ENCODE measurements around the gene BIRC5.
"Not testable (repeated sequence)": the region's sequence is repeated elsewhere in the genome, so short reads cannot be mapped to it uniquely, and the experiment has no call there.

The BIRC5 gene

GRCh38 chr17:78239489-78239931, 25.5 kb downstream of the BIRC5 start:
- no peak for DNase-seq (ENCODE audit: low read depth, low spot score)

- no peak for DNase-seq (ENCODE audit: low read depth, low spot score)
Observed at GRCh38 chr17:78240012-78240655, 26.1 kb downstream of the BIRC5 start.

- DNase-seq (ENCODE audit: low read depth, low spot score), result no peak
Observed at GRCh38 chr17:78240839-78241238, 26.8 kb downstream of the BIRC5 start.

- no peak for DNase-seq (ENCODE audit: low read depth, low spot score)
Observed at GRCh38 chr17:78241277-78242023, 27.4 kb downstream of the BIRC5 start.

- no peak for DNase-seq (ENCODE audit: low read depth, low spot score)
Observed at GRCh38 chr17:78242024-78242742, 28.1 kb downstream of the BIRC5 start.

GRCh38 chr17:78247304-78247703, 33.3 kb downstream of the BIRC5 start:
- DNase-seq (ENCODE audit: low read depth, low spot score), result no peak

GRCh38 chr17:78248051-78248914, 34.2 kb downstream of the BIRC5 start:
- no peak for DNase-seq (ENCODE audit: low read depth, low spot score)

- DNase-seq (ENCODE audit: low read depth, low spot score), result no peak
Observed at GRCh38 chr17:78249074-78249817, 35.2 kb downstream of the BIRC5 start.

GRCh38 chr17:78249818-78250806, 36.1 kb downstream of the BIRC5 start:
- DNase-seq (ENCODE audit: low read depth, low spot score), result no peak

- peak; percentile 64 for DNase-seq (ENCODE audit: low read depth, low spot score)
Observed at GRCh38 chr17:78250891-78251772, 37.1 kb downstream of the BIRC5 start.

- no peak for DNase-seq (ENCODE audit: low read depth, low spot score)
Observed at GRCh38 chr17:78251773-78252103, 37.7 kb downstream of the BIRC5 start.

GRCh38 chr17:78252111-78252634, 38.1 kb downstream of the BIRC5 start:
- DNase-seq (ENCODE audit: low read depth, low spot score), result no peak

- no peak for DNase-seq (ENCODE audit: low read depth, low spot score)
Observed at GRCh38 chr17:78252701-78253635, 38.9 kb downstream of the BIRC5 start.

- not testable (repeated sequence) for DNase-seq (ENCODE audit: low read depth, low spot score)
Observed at GRCh38 chr17:78253636-78253945, 39.5 kb downstream of the BIRC5 start.

GRCh38 chr17:78253946-78254672, 40.1 kb downstream of the BIRC5 start:
- DNase-seq (ENCODE audit: low read depth, low spot score), result peak; percentile 67

- DNase-seq (ENCODE audit: low read depth, low spot score), result no peak
Observed at GRCh38 chr17:78255029-78255656, 41.1 kb downstream of the BIRC5 start.
